Measurements from ENCODE around the gene NDUFS6. TPM values are rescaled to one million over a fixed set of nuclear protein-coding genes. Genes with fewer than 3 reads are reported as not detected.

Gene NDUFS6
- total RNA-seq, 1 donor from 2014 or later: 35.1 TPM

DNA sequence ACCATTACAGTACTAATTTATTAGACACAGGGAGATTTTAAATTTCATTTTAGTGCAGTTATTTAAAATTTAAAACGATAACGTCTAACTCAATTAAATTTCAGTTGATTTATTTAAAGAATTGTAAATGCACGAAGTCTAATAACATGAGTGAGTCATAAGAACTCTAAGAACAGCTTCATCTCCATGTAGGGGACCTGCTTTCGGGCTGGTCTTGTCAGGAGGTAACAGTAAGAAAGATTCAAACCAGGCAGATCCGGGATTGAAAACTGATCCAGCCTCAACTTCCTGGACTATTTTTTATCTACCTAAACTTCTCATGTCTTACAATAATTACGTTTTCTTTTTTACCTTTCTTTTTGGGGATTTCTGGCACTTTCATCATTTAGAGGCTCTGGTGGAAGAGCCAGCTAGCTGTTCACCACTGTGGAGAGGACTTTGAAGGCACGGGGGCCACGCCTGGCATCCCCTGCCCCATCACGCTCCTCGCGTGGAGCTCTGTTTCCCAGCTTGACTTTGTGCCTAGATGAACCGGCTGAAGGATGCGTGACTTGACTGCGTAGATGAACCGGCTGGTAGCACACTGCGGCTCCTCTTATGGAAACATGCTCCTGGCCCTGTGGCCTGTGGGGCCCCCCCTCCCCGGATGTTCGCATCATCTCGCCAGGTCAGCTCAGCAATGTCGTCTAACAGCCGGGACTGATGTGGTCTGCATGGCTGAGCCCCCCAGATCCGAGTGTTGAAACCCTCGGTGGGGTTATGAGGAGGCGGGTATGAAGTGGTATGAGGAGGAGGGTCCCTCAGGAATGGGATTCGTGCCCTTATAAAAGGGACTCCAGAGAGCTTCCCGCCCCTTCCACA is 26.0 kb downstream of the NDUFS6 start:
- H3K4me1 Mint-ChIP-seq (ENCODE audit: unreplicated experiment): no peaks in the 10 kb centered on the region
- H3K9me3 Mint-ChIP-seq (ENCODE audit: unreplicated experiment): no peaks in the 10 kb centered on the region
- no peak overlapping the region for H3K27ac Mint-ChIP-seq (ENCODE audit: unreplicated experiment)
- peaks cover 7% of the 10 kb centered on the region for H3K36me3 Mint-ChIP-seq (ENCODE audit: unreplicated experiment)
- no peak for DNase-seq (ENCODE audit: extremely low spot score, unreplicated experiment)
- no peaks in the 10 kb centered on the region for H3K27me3 Mint-ChIP-seq (ENCODE audit: unreplicated experiment)
- TF ChIP-seq, protein P1, sequence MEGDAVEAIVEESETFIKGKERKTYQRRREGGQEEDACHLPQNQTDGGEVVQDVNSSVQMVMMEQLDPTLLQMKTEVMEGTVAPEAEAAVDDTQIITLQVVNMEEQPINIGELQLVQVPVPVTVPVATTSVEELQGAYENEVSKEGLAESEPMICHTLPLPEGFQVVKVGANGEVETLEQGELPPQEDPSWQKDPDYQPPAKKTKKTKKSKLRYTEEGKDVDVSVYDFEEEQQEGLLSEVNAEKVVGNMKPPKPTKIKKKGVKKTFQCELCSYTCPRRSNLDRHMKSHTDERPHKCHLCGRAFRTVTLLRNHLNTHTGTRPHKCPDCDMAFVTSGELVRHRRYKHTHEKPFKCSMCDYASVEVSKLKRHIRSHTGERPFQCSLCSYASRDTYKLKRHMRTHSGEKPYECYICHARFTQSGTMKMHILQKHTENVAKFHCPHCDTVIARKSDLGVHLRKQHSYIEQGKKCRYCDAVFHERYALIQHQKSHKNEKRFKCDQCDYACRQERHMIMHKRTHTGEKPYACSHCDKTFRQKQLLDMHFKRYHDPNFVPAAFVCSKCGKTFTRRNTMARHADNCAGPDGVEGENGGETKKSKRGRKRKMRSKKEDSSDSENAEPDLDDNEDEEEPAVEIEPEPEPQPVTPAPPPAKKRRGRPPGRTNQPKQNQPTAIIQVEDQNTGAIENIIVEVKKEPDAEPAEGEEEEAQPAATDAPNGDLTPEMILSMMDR (IDR thresholded peaks at IDR 0.05): no peak
- H3K4me3 Mint-ChIP-seq (ENCODE audit: unreplicated experiment): no peak overlapping the region

GRCh38 chr5:1827886-1828397 is 26.7 kb downstream of the NDUFS6 start:
- TF ChIP-seq, protein P1 (IDR thresholded peaks at IDR 0.05): no peak
- H3K36me3 Mint-ChIP-seq (ENCODE audit: unreplicated experiment): peaks cover 7% of the 10 kb centered on the region
- no peaks in the 10 kb centered on the region for H3K27me3 Mint-ChIP-seq (ENCODE audit: unreplicated experiment)
- no peaks in the 10 kb centered on the region for H3K9me3 Mint-ChIP-seq (ENCODE audit: unreplicated experiment)
- no peak for DNase-seq (ENCODE audit: extremely low spot score, unreplicated experiment)
- no peak overlapping the region for H3K27ac Mint-ChIP-seq (ENCODE audit: unreplicated experiment)
- H3K4me3 Mint-ChIP-seq (ENCODE audit: unreplicated experiment): no peak overlapping the region
- no peaks in the 10 kb centered on the region for H3K4me1 Mint-ChIP-seq (ENCODE audit: unreplicated experiment)

DNA sequence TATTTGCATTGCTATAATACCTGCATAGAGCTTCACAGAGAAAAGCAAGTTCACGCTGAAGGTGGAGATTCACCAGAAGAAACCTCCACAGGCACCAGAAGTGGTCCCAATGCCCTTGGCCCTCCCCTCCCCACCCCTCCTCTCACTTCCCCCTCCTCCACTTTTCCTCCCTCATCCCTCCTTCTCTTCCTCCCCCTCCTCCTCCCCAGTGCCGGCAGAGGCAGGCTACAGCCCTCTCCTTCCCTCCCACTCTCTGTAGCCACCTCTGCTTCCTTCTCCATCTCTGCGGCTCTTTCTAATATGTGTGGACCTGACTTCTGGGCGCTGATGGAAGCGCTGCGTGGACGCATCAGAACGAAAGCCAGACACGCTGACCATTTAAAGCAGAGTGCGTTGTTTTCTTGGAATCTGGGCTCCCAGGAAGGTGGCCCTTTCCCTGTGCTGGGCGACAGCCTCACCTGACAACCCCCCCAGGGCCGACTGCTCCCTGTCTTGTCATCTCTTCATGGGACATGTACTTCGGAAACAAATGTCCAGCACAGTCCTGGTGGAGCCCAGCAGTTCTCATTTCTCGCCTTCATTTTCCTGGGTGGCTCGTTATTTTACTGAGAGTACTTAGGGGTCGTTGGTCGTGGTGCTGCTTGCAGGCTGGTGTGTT is 29.5 kb downstream of the NDUFS6 start:
- H3K27me3 Mint-ChIP-seq (ENCODE audit: unreplicated experiment): peaks cover 16% of the 10 kb centered on the region
- no peak overlapping the region for H3K27ac Mint-ChIP-seq (ENCODE audit: unreplicated experiment)
- H3K4me3 Mint-ChIP-seq (ENCODE audit: unreplicated experiment): no peak overlapping the region
- no peaks in the 10 kb centered on the region for H3K9me3 Mint-ChIP-seq (ENCODE audit: unreplicated experiment)
- TF ChIP-seq, protein P1 (IDR thresholded peaks at IDR 0.05): no peak
- no peaks in the 10 kb centered on the region for H3K4me1 Mint-ChIP-seq (ENCODE audit: unreplicated experiment)
- H3K36me3 Mint-ChIP-seq (ENCODE audit: unreplicated experiment): peaks cover 5% of the 10 kb centered on the region
- no peak for DNase-seq (ENCODE audit: extremely low spot score, unreplicated experiment)

DNA sequence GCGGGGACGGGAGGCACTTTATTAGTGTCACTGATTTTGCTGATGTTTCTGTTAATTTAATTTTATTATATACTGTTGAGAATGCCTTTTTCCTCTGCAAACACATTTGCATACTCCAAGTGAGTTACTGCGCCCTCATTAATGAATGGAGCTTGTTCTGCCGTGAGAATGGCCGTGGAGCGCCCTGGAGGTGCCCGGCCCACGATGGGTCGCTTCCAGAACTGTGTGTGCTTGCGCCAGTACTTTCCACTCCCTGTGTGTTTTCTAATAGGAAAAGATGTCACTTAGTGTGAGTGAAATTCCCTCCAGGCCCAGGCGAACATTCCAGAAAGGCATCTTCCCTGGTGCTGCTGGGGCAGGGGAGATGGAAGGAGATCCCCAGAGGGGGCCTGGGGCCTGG is 30.1 kb downstream of the NDUFS6 start:
- DNase-seq (ENCODE audit: extremely low spot score, unreplicated experiment): no peak
- H3K4me1 Mint-ChIP-seq (ENCODE audit: unreplicated experiment): no peaks in the 10 kb centered on the region
- H3K27me3 Mint-ChIP-seq (ENCODE audit: unreplicated experiment): peaks cover 22% of the 10 kb centered on the region
- no peak overlapping the region for H3K4me3 Mint-ChIP-seq (ENCODE audit: unreplicated experiment)
- H3K9me3 Mint-ChIP-seq (ENCODE audit: unreplicated experiment): no peaks in the 10 kb centered on the region
- H3K27ac Mint-ChIP-seq (ENCODE audit: unreplicated experiment): no peak overlapping the region
- no peaks in the 10 kb centered on the region for H3K36me3 Mint-ChIP-seq (ENCODE audit: unreplicated experiment)
- TF ChIP-seq, protein P1 (IDR thresholded peaks at IDR 0.05): no peak
